HL-60 (cell line): Measurements from ENCODE around the gene ACBD7.

Source experiments
- CTCF ChIP-seq: IDR thresholded peaks from one replicate; pipeline ENCODE4 v1.5.1; 2011; ENCODE audit warnings: low read length, control low read depth, inconsistent platforms; ENCODE audit not compliant: insufficient read depth
- GABPA ChIP-seq: IDR thresholded peaks from 2 replicates; pipeline ENCODE4 v1.6.1; 2012; ENCODE audit warnings: low read depth
- POLR2AphosphoS5 ChIP-seq: IDR thresholded peaks from 2 replicates; pipeline ENCODE4 v1.6.1; 2012; ENCODE audit warnings: low read depth
- REST ChIP-seq: IDR thresholded peaks from 2 replicates; pipeline ENCODE4 v1.6.1; 2012; ENCODE audit warnings: low read depth; ENCODE audit not compliant: insufficient replicate concordance
- SPI1 ChIP-seq: IDR thresholded peaks from 2 replicates; pipeline ENCODE4 v1.6.1; 2012; ENCODE audit warnings: low read depth, mild to moderate bottlenecking, borderline replicate concordance

GRCh38 chr10:15084502-15084922 lies 4.1 kb downstream of the ACBD7 start:
- TF ChIP-seq CTCF (no peak), REST (no peak), SPI1 (no peak), POLR2AphosphoS5 (no peak), GABPA (no peak)
